ENCODE data around the gene CCNC.

GRCh38 chr6:99514089-99514488 is 54.4 kb downstream of the CCNC start:
- TF ChIP-seq CTCF (IDR thresholded peaks at IDR 0.05) (no peak), POLR2A (IDR thresholded peaks at IDR 0.05) (no peak)

Data from right lobe of liver (tissue), 4 donors.